NCI-H345 (cell line): Measurements from ENCODE around the gene LYRM1.

ENCODE experiments used
- DNase-seq: peaks from one replicate; lab custom pipeline; 2025; lab: John Stamatoyannopoulos, UW

LYRM1 gene

DNA sequence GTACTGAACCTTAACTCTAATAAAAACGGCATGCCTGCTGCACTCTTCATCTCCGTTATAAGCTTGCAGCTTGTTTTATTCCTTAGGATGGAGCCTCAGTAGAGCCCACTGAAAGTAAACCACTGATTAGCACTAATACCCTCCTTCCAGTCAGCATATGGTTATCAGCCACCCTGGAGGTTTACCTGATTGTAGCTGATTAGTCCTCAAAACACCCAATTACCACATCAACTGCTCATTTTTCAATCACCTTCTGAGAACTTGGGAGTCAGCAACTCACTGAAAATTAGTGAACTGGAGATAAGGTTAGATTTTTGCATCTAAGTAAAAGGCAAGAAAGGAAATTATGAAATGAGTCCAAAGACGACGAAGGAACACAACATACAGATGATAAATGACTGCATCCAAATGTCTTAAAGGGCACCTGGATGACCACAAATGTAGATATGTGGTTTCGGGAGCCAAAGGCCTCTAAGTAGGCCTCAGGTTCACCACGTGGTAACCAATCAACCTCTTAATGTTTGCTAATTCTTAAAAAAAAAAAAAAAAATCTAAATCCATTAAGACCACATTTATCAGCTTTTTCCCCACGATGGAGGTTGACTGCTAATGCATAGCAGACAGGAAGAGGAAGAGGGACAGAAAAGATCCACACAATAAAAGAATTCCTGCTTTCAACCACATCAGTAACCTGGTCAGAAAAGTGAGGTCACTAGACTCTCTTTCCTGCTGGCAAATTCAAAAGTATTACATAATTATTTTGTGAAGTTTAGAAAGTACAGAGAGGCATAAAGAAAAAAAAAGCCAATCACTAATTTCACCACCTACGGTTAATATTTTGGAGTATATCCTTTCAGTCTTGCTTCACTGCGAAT, 28.4 kb upstream of the LYRM1 start:
- no peak for DNase-seq

GRCh38 chr16:20873331-20873730, 27.2 kb upstream of the LYRM1 start:
- no peak for DNase-seq

GRCh38 chr16:20874088-20874581, 26.4 kb upstream of the LYRM1 start:
- no peak for DNase-seq

DNA sequence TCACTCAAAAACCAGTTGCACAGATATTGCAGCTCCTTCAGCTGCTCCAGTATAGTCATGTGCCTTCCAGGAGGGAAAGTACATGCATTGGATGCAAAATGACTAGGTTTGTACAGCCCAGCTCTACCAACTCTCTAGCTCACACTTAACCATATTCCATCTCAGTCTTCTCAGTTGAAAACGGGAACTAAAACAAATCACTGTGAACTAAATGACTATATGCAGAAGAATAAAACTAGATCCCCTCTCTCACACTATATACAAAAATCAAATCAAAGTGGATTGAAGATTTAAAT, 25.3 kb upstream of the LYRM1 start:
- DNase-seq, result no peak

DNA sequence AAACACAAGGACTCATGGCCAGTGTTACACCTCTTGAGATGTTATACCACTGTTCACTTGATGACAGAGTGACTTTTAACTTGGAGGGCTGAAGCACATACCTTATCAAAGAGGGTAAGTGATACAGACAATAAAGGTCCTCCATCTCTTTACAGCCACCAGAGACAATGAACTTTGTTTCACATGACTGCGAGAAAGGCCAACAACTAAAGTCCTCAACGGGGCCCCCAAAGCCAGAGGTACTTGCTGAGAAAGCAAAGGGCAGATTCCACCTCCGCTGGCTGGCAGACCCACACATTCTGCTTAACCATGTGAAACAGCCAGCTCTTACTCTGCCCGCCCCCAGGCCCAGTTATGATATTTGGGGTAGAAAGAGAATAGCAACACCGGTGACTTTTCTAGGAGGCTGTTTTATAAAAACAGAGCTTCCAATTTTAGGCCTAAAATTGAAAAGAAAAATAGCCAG, 21.9 kb upstream of the LYRM1 start:
- no peak for DNase-seq

GRCh38 chr16:20879175-20880040, 21.2 kb upstream of the LYRM1 start:
- no peak for DNase-seq

DNA sequence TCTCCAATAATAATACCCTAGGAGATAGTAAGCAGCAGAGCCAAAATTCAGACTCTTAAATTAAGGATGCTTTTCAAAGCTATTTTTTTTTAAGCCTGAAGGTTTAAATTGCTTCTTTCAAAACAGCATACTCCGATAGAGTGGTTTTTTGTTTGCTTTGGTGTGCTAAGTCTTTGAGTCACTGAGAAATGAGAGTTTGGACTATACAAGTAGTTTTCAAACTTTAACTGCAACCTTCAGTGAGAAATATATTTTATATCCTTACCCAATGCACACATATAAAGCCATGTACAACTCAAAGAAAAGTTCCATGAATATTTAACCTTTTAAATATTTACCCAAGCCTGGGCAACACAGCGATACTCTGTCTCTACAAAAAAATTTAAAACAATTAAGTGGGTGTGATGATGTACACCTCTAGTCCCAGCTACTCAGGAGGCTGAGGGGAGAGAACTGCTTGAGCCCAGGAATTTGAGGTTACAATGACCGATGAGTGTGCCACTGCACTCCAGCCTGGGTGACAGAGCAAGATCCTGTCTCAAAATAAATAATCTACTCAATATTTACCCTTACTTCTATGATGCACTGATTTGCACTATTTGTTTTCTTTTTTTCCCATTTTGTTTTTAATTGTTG, 19.6 kb upstream of the LYRM1 start:
- DNase-seq, result no peak

DNA sequence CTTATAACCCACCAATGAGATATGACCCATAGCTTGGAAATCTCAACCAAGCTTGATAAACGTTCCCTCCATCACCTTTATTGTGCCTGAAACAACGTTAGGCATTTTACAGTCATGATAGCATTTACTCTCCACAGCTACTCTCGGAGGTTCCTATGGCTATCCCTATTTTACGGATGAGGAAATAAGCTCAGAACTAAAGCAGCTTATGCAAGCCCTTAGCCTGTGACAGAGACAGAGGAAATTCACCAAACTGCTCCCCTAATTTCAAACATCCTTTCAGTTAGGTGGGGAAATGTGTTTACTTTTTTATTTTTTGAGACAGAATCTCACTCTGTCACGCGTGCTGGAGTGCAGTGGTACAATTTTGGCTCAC, 19.1 kb upstream of the LYRM1 start:
- DNase-seq, result no peak

DNA sequence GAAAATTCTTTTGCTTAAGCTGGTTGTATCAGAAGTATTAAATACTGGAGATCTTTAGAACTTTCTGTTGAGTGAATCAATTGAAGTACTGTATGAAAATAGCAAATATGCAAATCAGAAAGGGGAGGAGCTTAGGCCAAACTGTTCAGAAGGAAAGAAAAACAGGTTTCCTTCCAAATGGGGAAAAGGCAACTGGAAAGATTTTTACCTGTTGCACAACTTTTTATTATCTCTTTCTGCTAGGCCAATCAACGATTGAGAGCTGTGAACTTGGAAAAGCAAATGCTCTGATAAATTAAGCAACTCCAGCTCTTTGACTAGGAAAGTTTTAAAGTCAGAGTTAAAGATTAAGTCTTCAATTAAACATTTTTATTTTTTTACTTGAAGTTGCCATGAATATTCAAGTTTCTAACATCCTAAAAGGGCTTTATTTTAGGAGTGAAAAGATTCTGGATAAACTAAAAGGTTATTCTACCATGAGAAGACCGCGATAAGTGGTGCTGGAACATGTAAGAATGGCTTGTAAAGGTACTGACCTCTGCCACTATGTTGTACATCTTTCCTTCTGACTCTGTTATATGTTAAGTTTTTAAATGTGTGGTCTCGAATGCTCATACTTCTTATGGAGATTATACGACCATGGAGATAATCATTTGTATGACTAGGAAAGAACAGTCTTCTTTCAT, 16.9 kb upstream of the LYRM1 start:
- DNase-seq, result no peak

DNA sequence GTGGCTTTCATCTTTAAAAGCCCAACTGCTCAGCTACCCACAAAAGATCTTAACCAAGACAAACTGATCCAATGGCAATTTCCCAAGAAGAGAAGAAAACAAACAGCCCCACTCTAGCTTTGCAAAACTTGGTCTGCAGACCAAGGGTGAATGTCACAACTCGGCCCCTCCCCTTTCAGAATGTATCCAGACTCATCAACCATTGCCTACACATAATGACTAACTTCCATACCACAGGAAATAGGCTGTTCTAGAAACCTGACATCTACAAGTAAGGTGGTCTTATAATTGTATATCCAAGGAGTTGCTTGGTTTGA, 16.4 kb upstream of the LYRM1 start:
- no peak for DNase-seq

DNA sequence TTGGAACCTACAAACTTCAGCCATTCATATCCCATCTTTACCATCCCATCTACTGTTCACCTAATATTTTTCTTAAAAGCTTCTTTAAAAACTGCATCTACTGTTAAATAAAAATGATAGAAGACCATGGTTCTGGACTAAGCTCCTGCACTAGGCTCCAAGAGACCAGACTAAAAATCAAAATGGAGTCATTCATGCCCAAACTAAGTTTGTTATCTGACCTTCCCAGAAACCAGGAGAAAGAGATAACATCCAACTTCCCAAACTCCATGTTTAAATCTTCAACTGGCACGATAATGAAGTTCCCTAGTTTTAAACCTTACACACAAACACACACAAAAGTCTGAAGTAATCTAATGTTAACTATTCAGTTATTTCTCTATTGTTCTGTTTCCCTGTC, 14.3 kb upstream of the LYRM1 start:
- no peak for DNase-seq

DNA sequence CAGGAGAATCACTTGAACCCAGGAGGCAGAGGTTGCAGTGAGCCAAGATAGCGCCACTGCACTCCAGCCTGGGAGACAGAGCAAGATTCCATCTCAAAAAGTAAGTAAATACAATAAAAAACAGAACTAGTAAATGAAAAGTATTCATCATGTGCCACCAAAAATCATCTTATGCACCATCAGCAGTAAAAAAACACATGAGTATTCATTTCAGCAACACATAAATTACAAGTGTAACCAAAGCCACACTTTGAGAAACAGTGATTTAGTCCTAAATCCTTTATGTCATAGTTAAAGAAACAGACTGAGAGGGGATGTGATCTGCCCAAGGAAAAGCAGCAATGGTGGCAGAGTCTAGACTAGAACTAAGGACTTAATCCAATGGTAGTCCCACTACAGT, 13.4 kb upstream of the LYRM1 start:
- DNase-seq, result no peak

DNA sequence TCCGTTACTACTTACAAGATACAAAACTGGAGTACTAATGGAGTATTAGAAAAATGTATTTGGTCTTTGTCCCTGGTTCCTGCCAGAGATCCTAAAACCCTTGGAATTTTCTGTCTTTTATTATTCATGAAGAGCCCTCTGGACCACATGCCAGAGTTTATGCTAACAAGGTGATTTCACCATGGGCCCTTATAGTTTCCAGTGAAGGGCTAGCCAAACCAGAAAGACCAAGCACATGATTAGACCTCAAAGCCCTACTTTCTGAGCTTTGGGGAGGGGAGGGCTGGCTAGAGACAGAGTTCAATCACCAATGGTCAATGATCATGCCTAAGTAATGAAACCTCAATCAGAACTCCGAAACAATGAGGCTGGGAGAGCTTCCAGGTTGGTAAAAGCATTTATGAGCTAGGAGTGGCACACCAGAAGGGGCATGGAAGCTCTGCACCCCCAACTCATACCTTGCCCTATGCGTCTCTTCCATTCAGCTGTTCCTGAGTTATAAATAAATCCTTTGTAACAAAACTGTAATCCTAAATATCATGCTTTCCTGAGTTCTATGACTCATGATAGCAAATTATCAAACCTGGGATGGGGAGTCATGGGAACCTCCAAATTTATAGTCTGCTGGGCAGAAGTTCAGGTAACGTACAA, 10.8 kb upstream of the LYRM1 start:
- DNase-seq, result no peak

- no peak for DNase-seq
Observed at GRCh38 chr16:20894388-20894787, 6.2 kb upstream of the LYRM1 start.

DNA sequence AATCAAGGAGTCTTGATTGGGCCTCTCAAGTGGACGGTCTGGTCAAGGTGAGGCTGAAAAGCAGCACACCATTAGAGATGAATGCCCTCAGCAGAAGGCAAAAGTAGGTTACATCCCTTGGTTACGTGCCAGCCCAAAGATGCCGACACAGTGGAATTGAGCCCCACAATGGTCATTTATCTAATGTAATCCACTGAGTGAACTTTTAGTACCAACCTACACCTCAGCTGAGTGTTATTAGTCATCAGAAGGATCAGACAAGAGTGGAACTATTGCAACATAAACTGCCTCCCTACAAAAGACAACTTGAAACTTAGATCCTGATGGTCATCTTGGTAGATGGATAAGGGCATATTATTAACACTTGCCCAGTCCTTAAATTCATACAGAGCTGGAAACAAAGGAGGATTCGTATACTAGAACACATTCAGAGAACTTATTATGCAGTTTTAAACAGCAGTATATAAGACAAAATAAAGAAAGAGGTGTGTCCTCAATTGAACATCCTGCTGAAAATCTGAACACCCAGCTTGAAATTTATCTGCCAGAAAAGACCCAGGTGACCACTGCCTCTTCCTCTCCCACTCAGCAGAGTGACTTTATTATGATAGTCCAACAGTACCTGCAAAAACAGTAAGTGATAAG, 3.2 kb upstream of the LYRM1 start:
- no peak for DNase-seq

DNA sequence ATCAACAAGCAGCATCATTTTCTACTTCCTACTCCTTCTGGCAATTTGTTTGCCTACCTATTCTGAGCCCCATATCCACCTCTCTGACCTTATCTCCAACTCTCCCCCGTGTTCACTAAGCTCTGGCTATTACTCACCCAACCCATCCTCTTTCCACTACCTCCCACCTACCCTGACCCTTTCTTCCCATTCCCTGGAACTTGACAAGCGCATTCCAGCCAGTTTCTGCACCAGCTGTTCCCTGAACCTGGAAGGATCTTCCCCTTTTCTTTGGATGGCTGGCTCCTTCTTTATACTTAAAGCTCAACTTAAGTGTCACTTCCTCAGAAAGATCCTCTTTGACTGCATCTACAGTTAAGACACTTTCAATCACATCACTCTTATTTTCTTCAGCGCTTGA, 2.6 kb upstream of the LYRM1 start:
- DNase-seq, result no peak

- no peak for DNase-seq
Observed at GRCh38 chr16:20899071-20899470, 1.5 kb upstream of the LYRM1 start.

DNA sequence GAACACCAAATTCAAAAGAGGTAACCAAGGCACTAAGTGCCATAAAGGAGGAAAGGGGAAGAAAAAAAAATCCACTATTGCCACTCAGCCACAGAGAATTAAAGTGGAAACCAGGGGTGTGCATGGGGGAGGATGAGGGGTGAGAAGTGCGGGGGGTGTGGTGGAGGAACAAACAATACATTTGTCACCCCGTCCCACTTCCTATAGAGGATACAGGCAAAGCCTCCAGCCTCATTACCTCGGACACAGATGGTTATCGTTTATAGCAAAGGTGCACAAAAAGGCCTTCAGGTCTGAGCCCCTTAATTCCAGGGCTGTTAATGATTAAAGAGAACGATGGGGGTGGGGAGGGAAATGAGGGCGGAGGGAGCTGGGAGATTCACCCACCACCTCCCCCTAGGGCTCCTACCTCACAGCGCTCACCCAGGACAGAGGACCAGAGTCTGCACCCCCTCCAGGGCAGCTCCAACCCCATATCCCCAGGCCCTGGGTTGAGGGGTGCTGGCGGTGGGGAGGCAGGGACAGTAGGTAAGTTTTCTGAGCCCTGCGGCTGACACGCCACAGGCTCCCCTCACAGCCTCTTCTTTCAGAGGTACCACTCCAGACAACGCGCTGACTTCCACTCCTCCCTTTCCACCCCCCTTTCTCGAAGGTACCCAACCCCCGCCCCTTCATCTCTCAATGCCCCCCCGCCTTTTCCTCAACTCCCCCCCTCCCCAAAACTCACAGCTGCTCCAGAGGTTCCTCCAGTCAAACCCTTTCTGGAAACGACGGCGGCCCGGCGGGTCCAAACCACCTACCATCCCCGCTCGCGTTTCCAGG, 883 bp upstream of the LYRM1 start:
- DNase-seq, result no peak

DNA sequence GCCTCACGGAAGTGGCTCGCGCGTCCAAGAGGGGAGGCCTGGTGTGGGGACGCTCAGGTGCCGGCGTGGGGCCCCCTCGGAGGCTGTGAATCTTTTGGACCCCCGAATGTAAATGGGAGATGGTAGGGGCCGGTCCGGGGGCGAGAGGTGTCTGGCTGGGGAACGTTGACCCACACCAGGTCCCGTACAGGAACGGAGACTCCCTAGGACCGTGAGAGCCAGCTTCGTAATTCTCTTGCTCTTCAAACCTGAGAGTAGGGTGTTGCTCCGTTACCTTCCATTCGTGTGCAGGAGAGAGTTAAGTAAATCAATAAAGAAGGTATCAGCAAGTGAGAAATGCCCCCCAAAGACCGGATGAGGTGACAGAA, 481 bp downstream of the LYRM1 start:
- DNase-seq, result peak; percentile 23

DNA sequence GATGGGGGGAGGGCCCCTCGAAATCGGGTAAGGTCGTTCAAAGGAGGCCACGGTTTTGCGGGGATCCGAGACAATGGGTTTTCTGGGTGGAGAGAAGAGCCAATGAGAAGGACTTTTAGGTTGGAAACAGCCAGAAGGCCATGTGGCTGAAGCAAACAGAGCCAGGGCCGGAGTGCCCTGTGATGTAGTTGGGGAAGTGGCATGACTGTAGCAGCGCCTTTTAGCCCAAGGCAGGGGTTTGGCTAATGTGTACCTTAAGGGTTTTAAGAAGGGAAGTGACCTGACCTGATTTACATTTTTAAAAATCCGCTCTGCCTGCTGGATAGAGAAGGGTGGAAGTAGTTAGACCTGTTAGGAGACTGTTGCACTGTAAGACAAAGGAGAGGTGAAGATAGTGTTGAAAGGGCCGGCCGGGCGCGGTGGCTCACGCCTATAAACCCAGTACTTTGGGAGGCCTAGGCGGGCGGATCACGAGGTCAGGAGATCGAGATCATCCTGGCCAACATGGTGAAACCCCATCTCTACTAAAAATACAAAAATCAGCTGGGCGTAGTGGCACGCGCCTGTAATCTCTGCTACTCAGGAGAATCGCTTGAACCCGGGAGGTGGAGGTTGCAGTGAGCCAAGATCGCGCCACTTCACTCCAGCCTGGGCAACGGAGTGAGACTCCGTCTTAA, 1.0 kb downstream of the LYRM1 start:
- peak; percentile 23 for DNase-seq
